Psoas muscle (tissue), 8 donors: Measurements from ENCODE around the gene DGAT2. TPM values are rescaled to one million over a fixed set of nuclear protein-coding genes. Genes with fewer than 3 reads are reported as not detected.

ENCODE experiments used
- ATAC-seq, 4 donors: fragments of 200-7000 bp; cut with Tn5 transposase; one replicate each; pipeline ENCODE4 v1.9.1; 2020; ENCODE audit warnings: moderate library complexity in 3 of 4, mild to moderate bottlenecking in 2 of 4
- DNase-seq, 2 donors: peaks; one replicate each; pipeline ENCODE4 v3.0.0-alpha.2; 2020
- H3K27ac ChIP-seq: fragments of 200-600 bp; one replicate; pipeline ENCODE4 v1.8.0; 2022
- H3K27me3 ChIP-seq, 3 donors: fragments of 200-600 bp in 1 of 3; one replicate each; pipeline versions ENCODE4 v1.6.1 to v1.8.0; 2013 to 2022; ENCODE audit warnings: low read length in 2 of 3, mild to moderate bottlenecking in 2 of 3, moderate library complexity in 1 of 3; ENCODE audit not compliant: insufficient read depth in 3 of 3
- H3K36me3 ChIP-seq, 2 donors: fragments of 200-600 bp in 1 of 2; one replicate each; pipeline versions ENCODE4 v1.6.1 to v1.8.0; 2013 to 2022; ENCODE audit warnings: low read depth in 1 of 2, mild to moderate bottlenecking in 1 of 2, moderate library complexity in 1 of 2; ENCODE audit not compliant: insufficient read depth in 1 of 2
- H3K4me1 ChIP-seq: fragments of 200-600 bp; one replicate; pipeline ENCODE4 v1.8.0; 2022
- H3K4me3 ChIP-seq: fragments of 200-600 bp; one replicate; pipeline ENCODE4 v1.8.0; 2022; ENCODE audit warnings: mild to moderate bottlenecking
- H3K9me3 ChIP-seq: fragments of 200-600 bp; one replicate; pipeline ENCODE4 v1.8.0; 2022
- WGBS, 3 donors: extraction: QIAGEN DNeasy Blood & Tissue Kit; methylation state at CpG; one replicate each; pipeline versions ENCODE4 v1.1.6 to v1.1.7; 2013; 5-methylcytosine and 5-hydroxymethylcytosine counted together
- intact Hi-C, 2 donors: fragments of 100-400 bp; cut with DNase I; formaldehyde crosslinking; loops; one replicate each; pipeline versions ENCODE4 v1.11.0 to v1.14.2; 2022
- polyA plus RNA-seq, 3 donors: library from polyadenylated mRNA; stranded (reverse); fragments of 200-250 nt; gene quantifications; one replicate each; pipeline ENCODE4 v1.2.3, GENCODE V29; 2013
- total RNA-seq, 4 donors: library from RNA; stranded (reverse); fragmentation: NEBNext Ultra II Directional in 2 of 4; extraction: Animal tissue kit (Norgen Biotek cat#: 25700) in 2 of 4; gene quantifications; one replicate each; pipeline versions ENCODE4 v1.2.1 to v1.2.4, GENCODE V29; 2021 to 2023
- TF ChIP-seq, protein P1 (sequence below): fragments of 200-600 bp; IDR thresholded peaks from one replicate; pipeline ENCODE4 v1.8.0; 2022; ENCODE audit warnings: antibody characterized with exemption
- donor health status: healthy with polysubstance abuse.
- donor health status: DM: no; HTN: no; CAD: no; lungs with moderate emphysema.
- donor health status: Bipolar disorder and iron deficiency.
- donor health status: healthy.
- donor health status: DM: yes; HTN: yes; CAD: no.
- donor health status: DM: no; HTN: no; CAD: no.
- donor health status: DM: no; HTN: no; CAD: no.
- donor health status: DM: yes; HTN: yes; CAD: no.

The DGAT2 gene
- total and polyA plus RNA-seq, 7 donors = 1.1 to 14.1 (median 3.2) TPM

DNA sequence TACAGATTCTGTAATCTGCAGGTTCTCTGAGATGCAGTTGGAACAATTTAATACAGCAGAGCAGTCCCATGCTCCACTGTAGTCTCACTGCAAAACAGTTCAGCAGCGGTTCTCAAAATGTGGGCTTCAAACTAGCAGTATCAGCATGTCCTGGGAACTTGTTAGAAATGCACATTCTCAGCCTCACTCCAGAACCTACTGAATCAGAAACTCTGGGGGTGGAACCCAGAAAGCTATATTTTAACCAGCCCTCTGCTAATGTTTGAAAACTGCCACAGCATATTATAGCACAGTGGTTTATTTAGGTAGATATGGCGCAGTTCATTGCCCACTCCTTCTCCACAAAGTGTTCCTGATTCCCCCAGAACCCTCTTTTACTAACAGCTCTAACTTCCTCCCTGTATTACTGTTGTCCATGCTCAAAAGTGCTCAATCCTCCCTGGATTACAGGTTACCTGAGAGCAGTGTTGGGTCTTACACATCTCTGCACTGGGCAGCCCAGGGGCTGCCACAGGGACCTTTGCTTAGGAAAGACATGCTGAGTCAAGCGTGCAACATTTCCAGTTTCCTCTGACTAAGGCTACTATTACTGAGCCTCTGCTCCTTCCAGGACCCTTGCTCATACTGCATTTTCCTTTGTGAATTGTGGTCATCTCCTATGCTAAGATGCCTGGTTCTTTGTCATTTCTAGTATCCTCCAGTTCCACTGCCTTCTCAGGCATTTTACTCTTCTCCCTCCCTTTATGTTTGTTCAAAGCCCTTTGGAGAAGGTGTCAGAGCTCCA is 7.7 kb upstream of the DGAT2 start:
- H3K27me3 ChIP-seq = no peaks in the 10 kb centered on the region
- ATAC-seq (peak in 1 of 4 donors; percentile 46), DNase-seq (no peak)
- no peaks in the 10 kb centered on the region for H3K4me1 ChIP-seq
- WGBS, 3 donors = 92 to 98% (median 95%) methylated on average over 3 of the region's 3 CpGs
- TF ChIP-seq, protein P1, sequence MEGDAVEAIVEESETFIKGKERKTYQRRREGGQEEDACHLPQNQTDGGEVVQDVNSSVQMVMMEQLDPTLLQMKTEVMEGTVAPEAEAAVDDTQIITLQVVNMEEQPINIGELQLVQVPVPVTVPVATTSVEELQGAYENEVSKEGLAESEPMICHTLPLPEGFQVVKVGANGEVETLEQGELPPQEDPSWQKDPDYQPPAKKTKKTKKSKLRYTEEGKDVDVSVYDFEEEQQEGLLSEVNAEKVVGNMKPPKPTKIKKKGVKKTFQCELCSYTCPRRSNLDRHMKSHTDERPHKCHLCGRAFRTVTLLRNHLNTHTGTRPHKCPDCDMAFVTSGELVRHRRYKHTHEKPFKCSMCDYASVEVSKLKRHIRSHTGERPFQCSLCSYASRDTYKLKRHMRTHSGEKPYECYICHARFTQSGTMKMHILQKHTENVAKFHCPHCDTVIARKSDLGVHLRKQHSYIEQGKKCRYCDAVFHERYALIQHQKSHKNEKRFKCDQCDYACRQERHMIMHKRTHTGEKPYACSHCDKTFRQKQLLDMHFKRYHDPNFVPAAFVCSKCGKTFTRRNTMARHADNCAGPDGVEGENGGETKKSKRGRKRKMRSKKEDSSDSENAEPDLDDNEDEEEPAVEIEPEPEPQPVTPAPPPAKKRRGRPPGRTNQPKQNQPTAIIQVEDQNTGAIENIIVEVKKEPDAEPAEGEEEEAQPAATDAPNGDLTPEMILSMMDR = no peak
- no peak overlapping the region for H3K27ac ChIP-seq
- H3K36me3 ChIP-seq = no peaks in the 10 kb centered on the region
- H3K9me3 ChIP-seq = no peaks in the 10 kb centered on the region
- intact Hi-C loops = no loop called here
- H3K4me3 ChIP-seq = no peak overlapping the region

DNA sequence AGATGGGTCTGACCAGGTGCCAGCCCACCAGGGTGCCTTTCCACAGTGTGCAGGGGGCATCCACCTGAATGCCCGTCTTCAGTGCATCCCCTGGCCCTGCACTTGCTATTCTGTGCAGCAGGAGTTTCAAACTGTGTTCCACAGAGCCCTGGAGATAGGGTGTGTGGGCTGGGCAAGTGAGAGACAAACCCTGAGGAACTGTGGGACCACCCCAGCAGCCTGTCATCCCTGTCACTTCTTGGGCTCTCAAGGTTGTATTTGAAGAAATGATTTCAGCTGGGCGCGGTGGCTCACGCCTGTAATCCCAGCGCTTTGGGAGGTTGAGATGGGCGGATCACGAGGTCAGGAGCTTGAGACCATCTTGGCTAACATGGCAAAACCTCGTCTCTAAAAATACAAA is 6.4 kb upstream of the DGAT2 start:
- no peak overlapping the region for H3K27ac ChIP-seq

DNA sequence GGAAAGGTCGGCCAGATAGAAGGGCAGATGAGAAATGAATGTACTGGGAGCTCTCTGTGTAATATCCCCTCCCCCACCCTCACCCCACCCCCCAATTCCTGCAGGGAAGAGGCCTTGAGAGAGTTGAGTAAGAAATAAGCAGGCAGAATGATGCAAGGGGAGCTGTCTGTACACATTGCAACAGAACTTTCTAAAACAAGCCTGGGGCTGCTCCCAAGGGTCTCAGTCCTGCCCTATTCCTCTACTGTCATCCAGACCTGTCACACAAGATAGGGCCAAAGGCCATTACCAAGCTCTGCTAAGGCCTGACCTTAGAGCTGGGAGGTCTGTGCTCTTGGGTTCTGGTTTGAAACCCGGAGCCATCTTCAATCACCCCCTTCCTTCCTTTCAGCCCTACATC is 5.7 kb upstream of the DGAT2 start:
- DNase-seq (peak in 1 of 2 donors; percentile 69), ATAC-seq (peak in 3 of 4 donors; percentile 62 to 75 (median 72))
- no peak overlapping the region for H3K4me3 ChIP-seq
- peaks cover 0 to 11% (median 0%) of the 10 kb centered on the region in 3 donors for H3K27me3 ChIP-seq
- H3K4me1 ChIP-seq = peaks cover 2% of the 10 kb centered on the region
- no peaks in the 10 kb centered on the region for H3K36me3 ChIP-seq
- TF ChIP-seq, protein P1 = no peak
- intact Hi-C loops = no loop called here
- no peaks in the 10 kb centered on the region for H3K9me3 ChIP-seq
- 83 to 96% (median 88%) methylated on average over 2 of the region's 2 CpGs for WGBS, 3 donors
- H3K27ac ChIP-seq = no peak overlapping the region

More for the DNA sequence above, 6.4 kb upstream of the DGAT2 start:
- intact Hi-C loops = no loop called here
- TF ChIP-seq, protein P1 = no peak
- ATAC-seq (no peak), DNase-seq (no peak)
- Histone ChIP-seq H3K36me3 (no peaks in the 10 kb centered on the region), H3K4me1 (no peaks in the 10 kb centered on the region), H3K9me3 (no peaks in the 10 kb centered on the region), H3K4me3 (no peak overlapping the region), H3K27me3 (peaks cover 0 to 5% (median 0%) of the 10 kb centered on the region in 3 donors)
- 93 to 98% (median 97%) methylated on average over 8 of the region's 8 CpGs for WGBS, 3 donors

DNA sequence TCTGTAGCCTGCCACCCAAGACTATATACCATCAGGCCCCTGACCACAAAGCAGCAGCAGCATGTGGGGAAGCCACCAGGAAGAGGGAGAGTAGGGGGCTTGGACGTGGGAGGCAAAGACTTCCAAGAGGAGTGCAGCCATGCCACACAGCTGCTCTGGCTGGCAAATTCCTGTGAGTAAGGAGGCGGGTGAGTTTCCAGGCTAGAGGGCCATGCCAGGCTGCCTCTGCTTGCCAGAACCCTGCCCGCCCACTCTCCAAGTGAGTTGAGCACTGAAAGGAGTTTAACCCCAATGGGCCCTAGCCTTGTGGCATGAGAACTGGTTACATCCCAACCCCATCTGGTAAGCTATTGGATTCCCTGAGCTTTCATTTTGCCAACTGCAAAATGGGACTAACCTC is 4.7 kb upstream of the DGAT2 start:
- DNase-seq (no peak), ATAC-seq (no peak)
- intact Hi-C loops = no loop called here
- no peaks in the 10 kb centered on the region for H3K36me3 ChIP-seq
- peaks cover 0 to 21% (median 0%) of the 10 kb centered on the region in 3 donors for H3K27me3 ChIP-seq
- H3K4me1 ChIP-seq = peaks cover 6% of the 10 kb centered on the region
- 21 to 42% (median 36%) methylated on average over 3 of the region's 3 CpGs for WGBS, 3 donors
- TF ChIP-seq, protein P1 = no peak
- no peaks in the 10 kb centered on the region for H3K9me3 ChIP-seq
- no peak overlapping the region for H3K4me3 ChIP-seq
- no peak overlapping the region for H3K27ac ChIP-seq
